OCI-LY7 (cell line): ENCODE measurements around the gene LBR. TPM values are rescaled to one million over a fixed set of nuclear protein-coding genes. Genes with fewer than 3 reads are reported as not detected.

Source experiments
- BruUV-seq: library from RNA; stranded (reverse); fragments of 400-500 nt; replicated peaks from 2 replicates; lab custom pipeline; 2021; lab: Mats Ljungman, UMichigan
- CTCF ChIA-PET: fragments of 300-600 bp; sonication (Branson Sonifier 250); formaldehyde crosslinking; loops from one replicate; lab custom pipeline; 2022; ENCODE audit warnings: antibody characterized with exemption; ENCODE audit not compliant: unreplicated experiment; lab: Charles Lee
- POLR2A ChIA-PET: fragments of 300-600 bp; sonication (Branson Sonifier 250); formaldehyde crosslinking; loops from one replicate; lab custom pipeline; 2022; ENCODE audit warnings: antibody characterized with exemption; lab: Charles Lee
- DNase-seq: peaks from one replicate; pipeline ENCODE4 v3.0.0-alpha.2; 2015; ENCODE audit warnings: low spot score
- H2AFZ ChIP-seq: fragments of 200-600 bp; sonication (generic), shearing (Covaris generic); 2 replicates; pipeline ENCODE4 v1.6.1; 2014; ENCODE audit warnings: mild to moderate bottlenecking, antibody characterized with exemption, low read length, moderate library complexity
- H3K27ac ChIP-seq: fragments of 200-600 bp; sonication (generic); 2 replicates; pipeline ENCODE4 v1.5.1; 2014; ENCODE audit warnings: mixed run types, low read depth, mild to moderate bottlenecking, moderate library complexity, low read length, inconsistent platforms; ENCODE audit not compliant: poor library complexity, severe bottlenecking
- H3K36me3 ChIP-seq: fragments of 200-600 bp; sonication (generic); 2 replicates; pipeline ENCODE4 v1.6.1; 2014; ENCODE audit warnings: mild to moderate bottlenecking, antibody characterized with exemption, low read length, moderate library complexity, mixed read lengths; ENCODE audit not compliant: insufficient read depth
- H3K4me1 ChIP-seq: fragments of 200-600 bp; sonication (generic); 2 replicates; pipeline ENCODE4 v1.5.1; 2014; ENCODE audit warnings: mild to moderate bottlenecking, low read length; ENCODE audit not compliant: insufficient read depth, poor library complexity, severe bottlenecking
- H3K4me2 ChIP-seq: fragments of 200-600 bp; sonication (generic); 2 replicates; pipeline ENCODE4 v1.6.1; 2014; ENCODE audit warnings: mild to moderate bottlenecking, low read length
- H3K4me3 ChIP-seq: fragments of 200-600 bp; sonication (generic); 2 replicates; pipeline ENCODE4 v1.5.1; 2014; ENCODE audit warnings: mild to moderate bottlenecking, low read depth, low read length; ENCODE audit not compliant: poor library complexity, severe bottlenecking
- H3K79me2 ChIP-seq: fragments of 200-600 bp; sonication (generic); 2 replicates; pipeline ENCODE4 v1.6.1; 2016; ENCODE audit warnings: low read depth, mild to moderate bottlenecking, low read length, moderate library complexity, mixed read lengths; ENCODE audit not compliant: insufficient read depth
- H3K9me2 ChIP-seq: fragments of 200-600 bp; sonication (generic); 2 replicates; pipeline ENCODE4 v1.6.1; 2016; ENCODE audit warnings: mild to moderate bottlenecking, low read length, mixed read lengths; ENCODE audit not compliant: insufficient read depth
- H3K9me3 ChIP-seq: fragments of 200-600 bp; sonication (generic); 2 replicates; pipeline ENCODE4 v1.6.1; 2014; ENCODE audit warnings: mild to moderate bottlenecking, mixed run types, low read length, mixed read lengths
- H4K20me1 ChIP-seq: fragments of 200-600 bp; sonication (generic); 2 replicates; pipeline ENCODE4 v1.6.1; 2014; ENCODE audit warnings: mild to moderate bottlenecking, antibody characterized with exemption, low read length, moderate library complexity, mixed read lengths; ENCODE audit not compliant: insufficient read depth
- CTCF ChIP-seq: fragments of 200-600 bp; sonication (generic); conservative IDR thresholded peaks from 2 replicates; pipeline ENCODE4 v1.5.1; 2014; ENCODE audit warnings: mild to moderate bottlenecking, antibody characterized with exemption, low read length, moderate library complexity, mixed read lengths
- EZH2phosphoT487 ChIP-seq: fragments of 200-600 bp; sonication (generic); IDR thresholded peaks from 2 replicates; pipeline ENCODE4 v1.6.1; 2018; ENCODE audit warnings: low read depth, borderline replicate concordance, mild to moderate bottlenecking, mixed run types, antibody characterized with exemption, low read length, moderate library complexity, mixed read lengths
- intact Hi-C: fragments of 100-400 bp; cut with micrococcal nuclease; formaldehyde crosslinking; loops from one replicate; pipeline ENCODE4 v1.10.0; 2022; ENCODE audit not compliant: unreplicated experiment
- total RNA-seq, 2 experiments: library from RNA; depleted of rRNA in 1 of 2; stranded (reverse); fragments of >200 nt in 1 of 2; shearing (Covaris generic) in 1 of 2; gene quantifications; 2 replicates each; pipeline ENCODE4 v1.2.3, GENCODE V29; 2014 to 2022

The LBR gene
- total RNA-seq, 2 experiments from 2014 or later: 117 to 288 TPM

- Histone ChIP-seq H3K9me3 (no peaks in the 10 kb centered on the region), H3K4me3 (no peak overlapping the region), H3K27ac (no peak overlapping the region), H3K36me3 (no peaks in the 10 kb centered on the region), H4K20me1 (no peaks in the 10 kb centered on the region), H2AFZ (no peak overlapping the region), H3K4me2 (no peak overlapping the region), H3K9me2 (no peaks in the 10 kb centered on the region), H3K79me2 (no peaks in the 10 kb centered on the region), H3K4me1 (no peaks in the 10 kb centered on the region)
- DNase-seq: no peak
- no peak for TF ChIP-seq EZH2phosphoT487
- no peak for TF ChIP-seq CTCF
- ChIA-PET CTCF (no interaction called here), POLR2A (interaction anchor here (0.5 to 0.6 kb wide), 2 partner anchors 18 to 278 kb away, joined by 3 read pairs; no protein-coding TSS in a partner anchor)
- intact Hi-C loops: no loop called here
- no TSS peak for BruUV-seq
These were observed 47.1 kb downstream of the LBR start for GRCh38 chr1:225380691-225381090.

DNA sequence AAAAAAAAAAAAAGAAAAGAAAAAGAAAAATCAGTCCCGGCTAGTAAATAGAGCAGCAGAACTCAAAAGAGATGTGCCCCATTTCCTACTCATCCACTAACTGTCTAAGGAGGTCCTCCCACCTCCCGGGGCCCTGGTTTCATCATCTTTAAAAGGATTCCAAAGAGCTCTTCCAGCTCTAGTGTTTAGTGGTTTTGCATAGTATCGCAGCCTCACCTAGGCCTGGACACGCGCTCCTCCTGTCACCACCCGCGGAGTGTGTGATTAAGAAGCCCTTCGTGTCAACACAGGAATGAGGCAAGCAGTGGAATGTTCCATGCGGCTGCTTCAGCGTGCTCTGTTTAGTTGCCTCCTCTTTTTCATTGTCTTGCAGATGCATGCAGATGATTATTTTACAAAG, 49.0 kb downstream of the LBR start:
- intact Hi-C loops: no loop called here
- Histone ChIP-seq H3K9me2 (no peaks in the 10 kb centered on the region), H4K20me1 (no peaks in the 10 kb centered on the region), H3K9me3 (no peaks in the 10 kb centered on the region), H3K79me2 (no peaks in the 10 kb centered on the region), H3K27ac (no peak overlapping the region), H2AFZ (no peak overlapping the region), H3K4me2 (no peak overlapping the region), H3K4me1 (no peaks in the 10 kb centered on the region), H3K36me3 (no peaks in the 10 kb centered on the region), H3K4me3 (no peak overlapping the region)
- no TSS peak for BruUV-seq
- ChIA-PET CTCF (interaction anchor here (0.6 kb wide), 1 partner anchor 11 kb away, joined by 3 read pairs; no protein-coding TSS in a partner anchor), POLR2A (interaction anchor here (0.6 to 1.9 kb wide), 6 partner anchors 8 to 62 kb away, joined by 3 to 9 read pairs (median 4); no protein-coding TSS in a partner anchor)
- DNase-seq: no peak
- no peak for TF ChIP-seq CTCF
- TF ChIP-seq EZH2phosphoT487: no peak

DNA sequence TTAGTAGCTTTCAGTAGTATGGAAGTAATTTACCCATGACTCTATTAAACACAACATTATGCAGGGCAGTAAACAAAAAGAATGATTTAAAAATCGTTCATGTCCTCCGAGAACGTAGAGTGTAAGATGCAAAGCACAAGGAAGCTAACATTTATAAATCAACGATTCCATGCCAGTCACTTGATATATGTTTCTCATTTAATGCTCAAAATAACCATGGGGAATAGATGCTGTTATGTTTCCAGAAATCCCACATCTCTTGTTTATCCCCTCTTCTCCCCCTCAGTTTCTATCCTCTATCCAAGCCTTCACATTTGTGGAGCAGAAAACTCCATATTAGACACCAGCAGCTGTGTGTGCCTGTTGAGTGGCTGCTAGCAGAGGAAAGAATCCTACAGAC, 52.8 kb downstream of the LBR start:
- BruUV-seq: no TSS peak
- POLR2A ChIA-PET: no interaction called here
- Histone ChIP-seq H3K27ac (no peak overlapping the region), H2AFZ (no peak overlapping the region), H3K4me2 (no peak overlapping the region), H3K79me2 (no peaks in the 10 kb centered on the region), H3K36me3 (no peaks in the 10 kb centered on the region), H3K4me1 (no peaks in the 10 kb centered on the region), H3K9me3 (no peaks in the 10 kb centered on the region), H4K20me1 (no peaks in the 10 kb centered on the region), H3K4me3 (no peak overlapping the region), H3K9me2 (no peaks in the 10 kb centered on the region)
- TF ChIP-seq CTCF: no peak
- no peak for TF ChIP-seq EZH2phosphoT487
- intact Hi-C loops: no loop called here
- CTCF ChIA-PET: no interaction called here
- no peak for DNase-seq
